H1 (cell line): ENCODE measurements around the gene NAP1L3.

Source experiments
- BCL11A ChIP-seq, 2 experiments: IDR thresholded peaks; one replicate each; pipeline ENCODE4 v1.6.1; 2011; ENCODE audit warnings: low read depth in 2 of 2, low read length in 2 of 2, mild to moderate bottlenecking in 2 of 2
- CTCF ChIP-seq, 3 experiments: IDR thresholded peaks; 1 replicate in 2 of 3; 2 replicates in 1 of 3; pipeline versions ENCODE4 v1.5.1 to v1.6.1; 2011; ENCODE audit warnings: low read length in 3 of 3, mild to moderate bottlenecking in 3 of 3, inconsistent platforms in 2 of 3, low read depth in 1 of 3, moderate library complexity in 1 of 3; ENCODE audit not compliant: insufficient read depth in 1 of 3; ENCODE audit errors: control extremely low read depth in 1 of 3
- EP300 ChIP-seq, 2 experiments: IDR thresholded peaks; 1 replicate in 1 of 2; 2 replicates in 1 of 2; pipeline ENCODE4 v1.6.1; 2011 to 2012; ENCODE audit warnings: low read depth in 2 of 2, low read length in 2 of 2, mild to moderate bottlenecking in 2 of 2, borderline replicate concordance in 1 of 2, inconsistent platforms in 1 of 2, moderate library complexity in 1 of 2
- POLR2A ChIP-seq, 2 experiments: IDR thresholded peaks; 1 replicate in 1 of 2; 2 replicates in 1 of 2; pipeline ENCODE4 v1.6.1; 2011; ENCODE audit warnings: low read depth in 2 of 2, low read length in 2 of 2, mild to moderate bottlenecking in 2 of 2; ENCODE audit errors: control extremely low read depth in 1 of 2
- POLR2AphosphoS5 ChIP-seq: IDR thresholded peaks from 2 replicates; pipeline ENCODE4 v1.6.1; 2011; ENCODE audit warnings: low read depth, low read length
- RBBP5 ChIP-seq: IDR thresholded peaks from 2 replicates; pipeline ENCODE4 v1.7.1; 2012; ENCODE audit warnings: low read depth, mild to moderate bottlenecking, inconsistent platforms, low read length, moderate library complexity, borderline replicate concordance
- TAF1 ChIP-seq: IDR thresholded peaks from 2 replicates; pipeline ENCODE4 v1.6.1; 2011; ENCODE audit warnings: mild to moderate bottlenecking, low read depth, low read length
- USF2 ChIP-seq: IDR thresholded peaks from 2 replicates; pipeline ENCODE4 v1.6.1; 2011; ENCODE audit warnings: low read length, improper control_type of control experiment

GRCh38 chrX:93649381-93649780 lies 24.0 kb downstream of the NAP1L3 start:
- TF ChIP-seq POLR2AphosphoS5 (no peak), CTCF (IDR thresholded peaks at IDR 0.05; ENCODE audit: control extremely low read depth in 1 of 3, insufficient read depth in 1 of 3, low read depth in 1 of 3, low read length in 3 of 3) (no peak), BCL11A (IDR thresholded peaks at IDR 0.05; ENCODE audit: low read depth in 2 of 2, low read length in 2 of 2) (no peak), EP300 (IDR thresholded peaks at IDR 0.05; ENCODE audit: borderline replicate concordance in 1 of 2, low read depth in 2 of 2, low read length in 2 of 2) (no peak), TAF1 (no peak), POLR2A (IDR thresholded peaks at IDR 0.05; ENCODE audit: control extremely low read depth in 1 of 2, low read depth in 2 of 2, low read length in 2 of 2) (no peak), RBBP5 (no peak), USF2 (no peak)
